ENCODE data around the gene NUDC. TPM values are rescaled to one million over a fixed set of nuclear protein-coding genes. Genes with fewer than 3 reads are reported as not detected.
"Not testable (repeated sequence)": the region's sequence is repeated elsewhere in the genome, so short reads cannot be mapped to it uniquely, and the experiment has no call there.

The NUDC gene
- polyA plus RNA-seq, 10 donors = 43.3 to 69.6 (median 51.7) TPM

GRCh38 chr1:26910343-26911160 is 11.0 kb upstream of the NUDC start:
- DNase-seq = no peak

- no peak for DNase-seq
Measured at GRCh38 chr1:26911399-26912146, 10.0 kb upstream of the NUDC start.

GRCh38 chr1:26912147-26912490 is 9.4 kb upstream of the NUDC start:
- no peak for DNase-seq

- DNase-seq = no peak
Measured at GRCh38 chr1:26913389-26913753, 8.2 kb upstream of the NUDC start.

GRCh38 chr1:26913754-26914619 is 7.6 kb upstream of the NUDC start, which contains the start of gene NR0B2:
Gene NR0B2 (minus strand): TSS chr1:26913975. CDS start chr1:26913940, 35 bp downstream.
- DNase-seq = no peak

GRCh38 chr1:26915204-26915842 is 6.2 kb upstream of the NUDC start:
- DNase-seq = no peak

- no peak for DNase-seq
Measured at GRCh38 chr1:26921126-26921539, 410 bp upstream of the NUDC start.

- no peak for DNase-seq
Measured at GRCh38 chr1:26922431-26922729, 837 bp downstream of the NUDC start.

GRCh38 chr1:26922901-26923300 is 1.4 kb downstream of the NUDC start:
- no peak for DNase-seq

- no peak for DNase-seq
Measured at GRCh38 chr1:26923711-26924110, 2.2 kb downstream of the NUDC start.

GRCh38 chr1:26932531-26932930 is 11.0 kb downstream of the NUDC start:
- DNase-seq = no peak

GRCh38 chr1:26936823-26937222 is 15.3 kb downstream of the NUDC start:
- no peak for DNase-seq

- no peak for DNase-seq
Measured at GRCh38 chr1:26938004-26938658, 16.6 kb downstream of the NUDC start.

- no peak for DNase-seq
Measured at GRCh38 chr1:26938659-26939025, 17.1 kb downstream of the NUDC start.

- DNase-seq = no peak
Measured at GRCh38 chr1:26941311-26941710, 19.8 kb downstream of the NUDC start.

GRCh38 chr1:26942656-26943055 is 21.1 kb downstream of the NUDC start:
- DNase-seq = no peak

- no peak for DNase-seq
Measured at GRCh38 chr1:26945138-26945537, 23.6 kb downstream of the NUDC start.

- no peak for DNase-seq
Measured at GRCh38 chr1:26945728-26946127, 24.2 kb downstream of the NUDC start.

GRCh38 chr1:26946270-26946669 is 24.7 kb downstream of the NUDC start:
- no peak for DNase-seq

- not testable (repeated sequence) for DNase-seq
Measured at GRCh38 chr1:26948725-26949057, 27.1 kb downstream of the NUDC start.

GRCh38 chr1:26949266-26949925 is 27.9 kb downstream of the NUDC start:
- no peak for DNase-seq

Measured in muscle of back (tissue), 11 donors.